COLO668 (cell line): ENCODE data around the gene TTYH1.
"Not testable (repeated sequence)": the region's sequence is repeated elsewhere in the genome, so short reads cannot be mapped to it uniquely, and the experiment has no call there.

Source experiments
- DNase-seq: peaks from one replicate; lab custom pipeline; 2025; ENCODE audit not compliant: unreplicated experiment; lab: John Stamatoyannopoulos, UW

The TTYH1 gene

GRCh38 chr19:54458648-54459281 lies 43.5 kb downstream of the TTYH1 start:
- no peak for DNase-seq

- peak; percentile 40 for DNase-seq
Measured at GRCh38 chr19:54459282-54460229, 44.3 kb downstream of the TTYH1 start.

- DNase-seq = no peak
Measured at GRCh38 chr19:54460230-54461005, 45.2 kb downstream of the TTYH1 start.

GRCh38 chr19:54461210-54461609 lies 45.9 kb downstream of the TTYH1 start:
- DNase-seq = no peak

GRCh38 chr19:54461613-54462012 lies 46.3 kb downstream of the TTYH1 start:
- DNase-seq = no peak

- peak; percentile 44 for DNase-seq
Measured at GRCh38 chr19:54462047-54462654, 46.9 kb downstream of the TTYH1 start.

GRCh38 chr19:54462655-54463530 lies 47.6 kb downstream of the TTYH1 start:
- peak; percentile 81 for DNase-seq

GRCh38 chr19:54463531-54464043 lies 48.3 kb downstream of the TTYH1 start, which contains the start of gene LENG9:
TSS of gene LENG9 (minus strand) at chr19:54463778. CDS start at chr19:54463526, 252 bp downstream.
- peak; percentile 99 for DNase-seq

GRCh38 chr19:54464044-54464629 lies 48.9 kb downstream of the TTYH1 start:
- peak; percentile 98 for DNase-seq

GRCh38 chr19:54464630-54465425 lies 49.6 kb downstream of the TTYH1 start:
- DNase-seq = peak; percentile 90

GRCh38 chr19:54465426-54466109 lies 50.3 kb downstream of the TTYH1 start:
- no peak for DNase-seq

GRCh38 chr19:54466110-54466480 lies 50.8 kb downstream of the TTYH1 start:
- not testable (repeated sequence) for DNase-seq

- peak; percentile 18 for DNase-seq
Measured at GRCh38 chr19:54469496-54469934, 54.3 kb downstream of the TTYH1 start.

GRCh38 chr19:54470276-54470887 lies 55.1 kb downstream of the TTYH1 start:
- DNase-seq = no peak

- no peak for DNase-seq
Measured at GRCh38 chr19:54470991-54471782, 55.9 kb downstream of the TTYH1 start.

GRCh38 chr19:54473071-54473891 lies 58.0 kb downstream of the TTYH1 start, which contains the start of gene CDC42EP5:
TSS of gene CDC42EP5 (minus strand) at chr19:54473296. CDS start at chr19:54465547, 7,749 bp downstream.
- no peak for DNase-seq
